ENCODE measurements around the gene OPCML.

The OPCML gene

DNA sequence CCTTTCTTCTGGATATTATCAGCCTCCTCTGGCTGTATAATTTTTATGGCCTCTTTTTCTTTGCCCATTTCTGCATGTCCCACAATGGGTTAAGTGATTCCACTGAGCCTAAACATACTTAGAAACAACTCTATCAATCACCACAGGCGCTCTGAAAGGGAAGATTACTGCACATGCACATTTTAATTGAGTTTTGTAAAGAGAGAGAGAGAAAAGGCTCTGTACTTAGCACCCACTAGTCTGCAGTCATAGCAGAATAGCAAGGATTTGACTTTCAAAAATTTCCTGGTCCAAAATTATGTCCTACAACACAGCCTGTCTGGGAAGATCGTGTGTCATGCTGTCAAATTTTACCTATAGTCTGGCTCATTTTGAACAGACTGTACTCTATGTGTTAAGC is 758.5 kb downstream of the OPCML start:
- Histone ChIP-seq H3K27ac (ENCODE audit: poor library complexity, severe bottlenecking) (no peak overlapping the region), H3K9me3 (ENCODE audit: severe bottlenecking) (no peaks in the 10 kb centered on the region), H3K4me1 (ENCODE audit: insufficient read depth, poor library complexity, severe bottlenecking) (no peaks in the 10 kb centered on the region), H3K27me3 (ENCODE audit: insufficient read depth, poor library complexity, severe bottlenecking) (peaks cover 31% of the 10 kb centered on the region), H3K4me3 (ENCODE audit: severe bottlenecking) (no peak overlapping the region), H3K36me3 (ENCODE audit: low read depth) (no peaks in the 10 kb centered on the region)
- ATAC-seq (ENCODE audit: low read depth) (no peak), DNase-seq (ENCODE audit: low spot score) (no peak)
- TF ChIP-seq CTCF (IDR thresholded peaks at IDR 0.05; ENCODE audit: poor library complexity, severe bottlenecking), result no peak

DNA sequence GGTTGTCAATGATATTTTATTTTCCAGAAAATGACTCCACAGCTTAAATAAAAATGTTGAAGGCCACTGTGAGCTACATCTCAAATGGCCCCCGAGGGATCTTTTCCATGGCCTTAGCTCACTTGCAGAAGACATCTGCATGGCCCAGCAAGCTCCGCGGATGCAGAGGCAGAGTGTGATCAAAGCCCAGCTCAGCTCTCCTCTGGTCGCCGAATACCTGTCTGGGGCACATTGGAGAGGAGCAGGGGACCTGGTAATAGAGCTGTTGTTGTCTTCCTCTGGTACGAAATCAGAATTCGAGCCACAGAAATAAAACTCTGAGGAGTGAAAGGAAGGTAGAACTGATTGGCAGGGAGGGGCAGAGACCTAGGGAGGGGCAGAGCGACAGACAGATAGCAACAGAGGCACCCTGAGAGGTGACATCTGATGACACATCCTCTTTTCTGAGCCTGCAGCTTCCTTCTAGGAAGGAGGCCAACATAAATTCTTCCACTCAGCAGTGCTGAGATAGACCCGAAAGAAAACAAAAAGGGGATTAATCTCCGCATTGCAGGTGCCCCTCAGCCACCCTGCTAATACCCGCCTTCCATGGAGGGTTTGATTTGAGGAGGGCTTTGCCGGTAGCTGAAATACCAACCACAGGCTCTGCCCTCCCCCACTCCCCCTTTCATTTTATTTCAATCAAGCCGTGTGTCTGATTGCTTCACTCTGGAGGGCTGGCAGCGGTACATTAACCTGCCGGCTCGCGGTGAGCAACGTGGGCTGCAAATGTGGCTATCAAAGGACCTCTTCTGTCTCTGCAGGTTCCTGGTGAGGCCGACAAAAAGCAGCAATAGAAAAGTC is 759.4 kb downstream of the OPCML start:
- Histone ChIP-seq H3K9me3 (ENCODE audit: severe bottlenecking) (no peaks in the 10 kb centered on the region), H3K27ac (ENCODE audit: poor library complexity, severe bottlenecking) (no peak overlapping the region), H3K27me3 (ENCODE audit: insufficient read depth, poor library complexity, severe bottlenecking) (peaks cover 35% of the 10 kb centered on the region), H3K4me1 (ENCODE audit: insufficient read depth, poor library complexity, severe bottlenecking) (no peaks in the 10 kb centered on the region), H3K36me3 (ENCODE audit: low read depth) (no peaks in the 10 kb centered on the region), H3K4me3 (ENCODE audit: severe bottlenecking) (no peak overlapping the region)
- DNase-seq (ENCODE audit: low spot score) (no peak), ATAC-seq (ENCODE audit: low read depth) (no peak)
- no peak for TF ChIP-seq CTCF (IDR thresholded peaks at IDR 0.05; ENCODE audit: poor library complexity, severe bottlenecking)

DNA sequence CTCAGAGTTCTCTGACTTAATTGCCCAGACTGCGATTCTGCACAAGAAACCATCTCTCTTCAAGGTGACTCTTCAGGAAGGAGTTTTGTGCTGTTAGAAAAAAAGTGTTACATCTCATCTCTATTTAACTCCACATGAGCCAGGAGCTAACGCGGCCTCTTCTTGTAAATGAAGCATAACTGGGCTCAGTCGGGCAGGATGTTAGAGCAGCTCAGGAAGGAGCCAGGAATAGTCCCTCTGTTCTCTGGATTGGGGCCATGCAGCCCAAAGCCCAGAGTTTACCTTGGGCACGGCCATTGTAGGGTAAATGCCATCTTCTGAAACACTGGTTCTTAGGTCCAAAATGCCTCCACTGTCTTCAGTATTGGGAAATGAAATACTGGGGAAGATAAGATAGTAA is 760.6 kb downstream of the OPCML start:
- Histone ChIP-seq H3K27me3 (ENCODE audit: insufficient read depth, poor library complexity, severe bottlenecking) (peaks cover 35% of the 10 kb centered on the region), H3K9me3 (ENCODE audit: severe bottlenecking) (no peaks in the 10 kb centered on the region), H3K36me3 (ENCODE audit: low read depth) (no peaks in the 10 kb centered on the region), H3K4me3 (ENCODE audit: severe bottlenecking) (no peak overlapping the region), H3K4me1 (ENCODE audit: insufficient read depth, poor library complexity, severe bottlenecking) (no peaks in the 10 kb centered on the region), H3K27ac (ENCODE audit: poor library complexity, severe bottlenecking) (no peak overlapping the region)
- ATAC-seq (ENCODE audit: low read depth) (no peak), DNase-seq (ENCODE audit: low spot score) (no peak)
- TF ChIP-seq CTCF (IDR thresholded peaks at IDR 0.05; ENCODE audit: poor library complexity, severe bottlenecking), result no peak

DNA sequence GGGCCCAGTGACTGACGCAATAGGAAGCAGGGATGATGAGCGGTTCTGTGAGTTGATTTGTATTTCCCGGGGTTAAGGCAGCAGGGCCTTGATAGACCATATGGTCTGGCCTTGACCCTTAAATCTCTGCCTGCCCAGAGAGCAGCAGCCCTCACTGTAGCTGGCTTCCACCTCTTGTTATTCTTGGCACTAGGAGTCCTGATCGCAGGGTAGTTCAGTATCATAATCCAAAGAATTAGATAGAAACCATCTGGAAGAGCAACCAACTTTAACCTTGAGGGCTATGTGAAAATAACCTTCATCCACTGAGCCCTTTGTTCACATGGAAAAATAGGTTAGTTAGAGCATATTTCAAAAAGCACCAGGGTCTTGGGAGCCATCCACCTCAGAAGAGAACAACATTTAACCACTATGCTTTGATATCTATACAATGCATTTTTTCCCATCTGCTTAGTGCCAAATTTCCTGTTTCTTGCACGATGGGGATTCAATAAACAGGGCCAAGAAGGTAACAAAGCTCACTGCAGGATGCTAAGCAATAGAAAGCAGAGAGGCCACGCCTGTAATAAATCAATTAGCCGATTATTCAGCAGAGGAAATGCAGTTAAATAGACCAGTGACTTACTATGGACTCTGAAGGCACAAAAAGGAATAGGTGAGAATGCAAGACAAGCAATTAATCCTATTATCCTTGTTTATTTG is 761.3 kb downstream of the OPCML start:
- no peak overlapping the region for H3K4me3 ChIP-seq (ENCODE audit: severe bottlenecking)
- peaks cover 35% of the 10 kb centered on the region for H3K27me3 ChIP-seq (ENCODE audit: insufficient read depth, poor library complexity, severe bottlenecking)
- H3K36me3 ChIP-seq (ENCODE audit: low read depth), result no peaks in the 10 kb centered on the region
- no peaks in the 10 kb centered on the region for H3K9me3 ChIP-seq (ENCODE audit: severe bottlenecking)
- no peak overlapping the region for H3K27ac ChIP-seq (ENCODE audit: poor library complexity, severe bottlenecking)
- TF ChIP-seq CTCF (IDR thresholded peaks at IDR 0.05; ENCODE audit: poor library complexity, severe bottlenecking), result no peak
- no peak for DNase-seq (ENCODE audit: low spot score)
- no peak for ATAC-seq (ENCODE audit: low read depth)
- H3K4me1 ChIP-seq (ENCODE audit: insufficient read depth, poor library complexity, severe bottlenecking), result no peaks in the 10 kb centered on the region

DNA sequence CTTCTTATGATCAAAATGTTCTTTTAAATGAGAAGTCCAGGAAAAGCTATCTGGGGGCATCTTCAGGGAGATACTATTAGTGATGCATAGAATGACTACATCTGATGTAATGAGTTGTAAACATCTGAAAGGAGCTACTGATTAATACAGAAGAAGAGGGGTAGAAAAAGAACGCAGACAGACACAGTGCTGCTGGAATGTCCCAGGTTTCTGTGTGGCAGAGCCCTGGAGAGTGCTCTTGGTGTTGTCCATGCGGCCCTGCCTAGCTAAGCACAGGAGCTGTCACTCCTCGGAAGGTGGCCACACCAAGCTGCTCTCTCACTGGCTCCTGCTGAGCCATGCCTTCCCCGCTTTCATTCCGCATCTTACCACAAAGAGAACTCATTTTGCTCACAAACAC is 768.8 kb downstream of the OPCML start:
- DNase-seq (ENCODE audit: low spot score) (no peak), ATAC-seq (ENCODE audit: low read depth) (no peak)
- no peak overlapping the region for H3K27ac ChIP-seq (ENCODE audit: poor library complexity, severe bottlenecking)
- H3K27me3 ChIP-seq (ENCODE audit: insufficient read depth, poor library complexity, severe bottlenecking), result peaks cover 2% of the 10 kb centered on the region
- no peaks in the 10 kb centered on the region for H3K4me1 ChIP-seq (ENCODE audit: insufficient read depth, poor library complexity, severe bottlenecking)
- H3K9me3 ChIP-seq (ENCODE audit: severe bottlenecking), result no peaks in the 10 kb centered on the region
- no peak for TF ChIP-seq CTCF (IDR thresholded peaks at IDR 0.05; ENCODE audit: poor library complexity, severe bottlenecking)
- H3K4me3 ChIP-seq (ENCODE audit: severe bottlenecking), result no peak overlapping the region
- no peaks in the 10 kb centered on the region for H3K36me3 ChIP-seq (ENCODE audit: low read depth)
